Loucy (cell line): ENCODE measurements around the gene TF.

Experiments
- H2AFZ ChIP-seq: fragments of 200-600 bp; sonication (generic); 2 replicates; pipeline ENCODE4 v1.6.0; 2016; ENCODE audit warnings: antibody characterized with exemption, mild to moderate bottlenecking, low read length, moderate library complexity
- H3F3A ChIP-seq: fragments of 200-600 bp; 2 replicates; pipeline ENCODE4 v1.6.0; 2016; ENCODE audit warnings: antibody characterized with exemption, low read depth, mild to moderate bottlenecking
- H3K27me3 ChIP-seq: fragments of 200-600 bp; sonication (generic); 2 replicates; pipeline ENCODE4 v1.6.1; 2014; ENCODE audit warnings: low read length, mild to moderate bottlenecking; ENCODE audit not compliant: insufficient read depth, poor library complexity, severe bottlenecking
- H3K36me3 ChIP-seq: fragments of 200-600 bp; sonication (generic); 2 replicates; pipeline ENCODE4 v1.6.1; 2016; ENCODE audit warnings: low read length; ENCODE audit not compliant: insufficient read depth
- H3K4me1 ChIP-seq: fragments of 200-600 bp; sonication (generic); 2 replicates; pipeline ENCODE4 v1.5.1; 2014; ENCODE audit warnings: low read length, mild to moderate bottlenecking; ENCODE audit not compliant: insufficient read depth, poor library complexity, severe bottlenecking
- H3K4me2 ChIP-seq: fragments of 200-600 bp; sonication (generic); 2 replicates; pipeline ENCODE4 v1.6.0; 2014; ENCODE audit warnings: antibody characterized with exemption, low read length, low read depth, mild to moderate bottlenecking; ENCODE audit not compliant: poor library complexity, severe bottlenecking
- H3K4me3 ChIP-seq: fragments of 200-600 bp; sonication (generic); 2 replicates; pipeline ENCODE4 v1.5.1; 2014; ENCODE audit warnings: low read length, mild to moderate bottlenecking, mixed read lengths; ENCODE audit not compliant: poor library complexity, severe bottlenecking
- H3K79me2 ChIP-seq: fragments of 200-600 bp; sonication (generic); 2 replicates; pipeline ENCODE4 v1.6.1; 2014; ENCODE audit warnings: low read length; ENCODE audit not compliant: insufficient read depth
- H3K9ac ChIP-seq: fragments of 200-600 bp; sonication (generic); 2 replicates; pipeline ENCODE4 v1.6.0; 2014; ENCODE audit warnings: mild to moderate bottlenecking, low read depth, low read length, moderate library complexity; ENCODE audit not compliant: poor library complexity, severe bottlenecking
- H3K9me2 ChIP-seq: fragments of 200-600 bp; sonication (generic); replicated peaks from 2 replicates; pipeline ENCODE4 v1.6.1; 2016; ENCODE audit warnings: low read depth, low read length, mixed read lengths
- H3K9me3 ChIP-seq: fragments of 200-600 bp; sonication (generic); 2 replicates; pipeline ENCODE4 v1.6.1; 2014; ENCODE audit warnings: mild to moderate bottlenecking, antibody characterized with exemption, low read length, low read depth; ENCODE audit not compliant: insufficient read depth
- H4K20me1 ChIP-seq: fragments of 200-600 bp; sonication (generic); 2 replicates; pipeline ENCODE4 v1.6.0; 2014; ENCODE audit warnings: antibody characterized with exemption, low read length, mild to moderate bottlenecking; ENCODE audit not compliant: insufficient read depth, poor library complexity, severe bottlenecking
- EZH2phosphoT487 ChIP-seq: fragments of 200-600 bp; IDR thresholded peaks from 2 replicates; pipeline ENCODE4 v1.6.1; 2018; ENCODE audit warnings: antibody characterized with exemption, mild to moderate bottlenecking, moderate library complexity, borderline replicate concordance
- TF ChIP-seq, protein P1 (sequence below): fragments of 200-600 bp; sonication (generic); conservative IDR thresholded peaks from 2 replicates; pipeline ENCODE4 v1.5.1; 2014; ENCODE audit warnings: mild to moderate bottlenecking, antibody characterized with exemption, low read length

The TF gene

DNA sequence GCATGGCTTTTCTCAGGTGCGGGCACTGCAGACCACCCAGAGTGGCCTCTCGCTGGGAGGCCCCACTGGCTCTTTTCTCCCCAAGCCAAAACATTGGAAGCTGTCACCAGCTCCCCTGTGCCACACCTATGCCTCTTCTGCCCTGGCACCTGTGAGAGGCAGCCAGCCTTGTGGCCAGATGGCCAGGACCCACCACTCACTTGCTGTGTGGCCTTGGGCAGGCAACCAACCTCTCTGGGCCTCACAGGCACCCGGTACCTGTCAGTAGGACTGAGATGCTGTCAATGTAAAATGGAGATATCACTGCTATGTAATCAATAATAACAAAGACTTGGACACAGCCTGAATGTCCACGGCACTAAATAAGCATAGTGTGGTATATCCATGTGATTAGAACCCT, 96.0 kb downstream of the TF start:
- TF ChIP-seq, protein P1, sequence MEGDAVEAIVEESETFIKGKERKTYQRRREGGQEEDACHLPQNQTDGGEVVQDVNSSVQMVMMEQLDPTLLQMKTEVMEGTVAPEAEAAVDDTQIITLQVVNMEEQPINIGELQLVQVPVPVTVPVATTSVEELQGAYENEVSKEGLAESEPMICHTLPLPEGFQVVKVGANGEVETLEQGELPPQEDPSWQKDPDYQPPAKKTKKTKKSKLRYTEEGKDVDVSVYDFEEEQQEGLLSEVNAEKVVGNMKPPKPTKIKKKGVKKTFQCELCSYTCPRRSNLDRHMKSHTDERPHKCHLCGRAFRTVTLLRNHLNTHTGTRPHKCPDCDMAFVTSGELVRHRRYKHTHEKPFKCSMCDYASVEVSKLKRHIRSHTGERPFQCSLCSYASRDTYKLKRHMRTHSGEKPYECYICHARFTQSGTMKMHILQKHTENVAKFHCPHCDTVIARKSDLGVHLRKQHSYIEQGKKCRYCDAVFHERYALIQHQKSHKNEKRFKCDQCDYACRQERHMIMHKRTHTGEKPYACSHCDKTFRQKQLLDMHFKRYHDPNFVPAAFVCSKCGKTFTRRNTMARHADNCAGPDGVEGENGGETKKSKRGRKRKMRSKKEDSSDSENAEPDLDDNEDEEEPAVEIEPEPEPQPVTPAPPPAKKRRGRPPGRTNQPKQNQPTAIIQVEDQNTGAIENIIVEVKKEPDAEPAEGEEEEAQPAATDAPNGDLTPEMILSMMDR: no peak
- no peak for TF ChIP-seq EZH2phosphoT487
- H3K79me2 ChIP-seq: no peaks in the 10 kb centered on the region
- no peaks in the 10 kb centered on the region for H3K9me2 ChIP-seq
- H3K9me3 ChIP-seq: no peaks in the 10 kb centered on the region
- no peak overlapping the region for H3K4me2 ChIP-seq
- H3K36me3 ChIP-seq: no peaks in the 10 kb centered on the region
- H3K4me1 ChIP-seq: no peaks in the 10 kb centered on the region
- no peak overlapping the region for H2AFZ ChIP-seq
- no peaks in the 10 kb centered on the region for H4K20me1 ChIP-seq
- H3F3A ChIP-seq: no peaks in the 10 kb centered on the region
- H3K27me3 ChIP-seq: no peaks in the 10 kb centered on the region
- no peak overlapping the region for H3K9ac ChIP-seq
- H3K4me3 ChIP-seq: no peak overlapping the region

DNA sequence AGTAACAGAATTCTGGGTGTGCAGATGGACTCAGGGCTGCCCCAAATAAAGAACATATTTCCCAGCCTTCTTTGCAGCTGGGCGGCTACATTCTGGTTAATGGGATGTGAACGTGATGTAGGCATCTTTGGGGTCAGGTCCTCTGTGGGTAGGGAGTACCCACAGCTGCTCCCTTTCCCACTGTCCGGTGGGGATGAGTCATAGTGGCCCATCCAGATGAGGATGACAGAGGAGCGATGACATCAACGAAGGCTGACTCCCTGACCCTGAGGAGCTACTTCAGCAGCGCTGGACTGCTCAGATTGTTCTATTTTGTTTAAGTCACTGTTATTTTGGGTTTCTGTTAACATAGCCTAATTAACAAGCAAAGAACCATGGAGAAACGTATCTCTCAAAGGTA, 97.4 kb downstream of the TF start:
- Histone ChIP-seq H3K9me2 (no peaks in the 10 kb centered on the region), H3K4me1 (no peaks in the 10 kb centered on the region), H2AFZ (no peak overlapping the region), H4K20me1 (no peaks in the 10 kb centered on the region), H3K36me3 (no peaks in the 10 kb centered on the region), H3K9me3 (no peaks in the 10 kb centered on the region), H3K79me2 (no peaks in the 10 kb centered on the region), H3F3A (no peaks in the 10 kb centered on the region), H3K4me3 (no peak overlapping the region), H3K4me2 (no peak overlapping the region), H3K27me3 (no peaks in the 10 kb centered on the region), H3K9ac (no peak overlapping the region)
- TF ChIP-seq, protein P1: no peak
- TF ChIP-seq EZH2phosphoT487: no peak

DNA sequence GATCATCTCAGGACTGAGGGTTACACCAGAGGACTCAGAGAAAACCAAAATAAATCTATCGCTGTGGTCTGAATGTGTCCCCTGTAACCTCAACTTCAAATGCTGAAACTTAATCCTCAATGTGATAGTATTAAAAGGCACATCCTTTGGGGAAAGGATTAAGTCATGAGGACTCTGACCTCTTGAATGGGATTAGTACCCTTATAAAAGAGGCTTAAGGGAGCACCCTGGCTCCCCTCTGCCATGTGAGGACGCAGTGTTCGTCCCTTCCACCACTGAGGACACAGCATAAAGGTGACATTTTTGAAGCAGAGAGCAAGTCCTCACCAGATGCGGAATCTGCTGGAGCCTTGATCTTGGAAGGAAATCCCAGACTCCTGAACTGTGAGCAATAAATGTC, 98.9 kb downstream of the TF start:
- Histone ChIP-seq H3K9ac (no peak overlapping the region), H3K27me3 (no peaks in the 10 kb centered on the region), H3K79me2 (no peaks in the 10 kb centered on the region), H3K36me3 (no peaks in the 10 kb centered on the region), H3K4me3 (no peak overlapping the region), H3K4me1 (no peaks in the 10 kb centered on the region), H4K20me1 (no peaks in the 10 kb centered on the region), H3K9me2 (no peaks in the 10 kb centered on the region), H2AFZ (no peak overlapping the region), H3K9me3 (no peaks in the 10 kb centered on the region), H3F3A (no peaks in the 10 kb centered on the region), H3K4me2 (no peak overlapping the region)
- TF ChIP-seq, protein P1: no peak
- TF ChIP-seq EZH2phosphoT487: no peak
